Breast epithelium (tissue), 4 donors: ENCODE measurements around the gene AFAP1. TPM values are rescaled to one million over a fixed set of nuclear protein-coding genes. Genes with fewer than 3 reads are reported as not detected.

Experiments used
- DNase-seq, 2 donors: peaks; one replicate each; pipeline ENCODE4 v3.0.0-alpha.2; 2019; ENCODE audit warnings: low spot score in 2 of 2
- H3K27ac ChIP-seq, 2 donors: fragments of 200-600 bp; sonication (generic) in 1 of 2; one replicate each; pipeline ENCODE4 v1.5.1; 2016 to 2019; ENCODE audit warnings: mild to moderate bottlenecking in 1 of 2
- H3K27me3 ChIP-seq, 2 donors: fragments of 200-600 bp; sonication (generic) in 1 of 2; one replicate each; pipeline versions ENCODE4 v1.5.1 to v1.6.0; 2017 to 2019; ENCODE audit warnings: control low read depth in 1 of 2, mild to moderate bottlenecking in 1 of 2
- H3K36me3 ChIP-seq: fragments of 200-600 bp; one replicate; pipeline ENCODE4 v1.5.1; 2019
- H3K4me1 ChIP-seq, 2 donors: fragments of 200-600 bp; sonication (generic); one replicate each; pipeline ENCODE4 v1.5.1; 2016 to 2019; ENCODE audit warnings: control low read depth in 1 of 2
- H3K4me3 ChIP-seq, 3 donors: fragments of 200-600 bp; sonication (generic); 1 replicate in 2 of 3; 2 replicates in 1 of 3; pipeline ENCODE4 v1.5.1; 2016 to 2019; ENCODE audit warnings: mild to moderate bottlenecking in 3 of 3, moderate library complexity in 2 of 3
- H3K9me3 ChIP-seq, 2 donors: fragments of 200-600 bp; sonication (generic) in 1 of 2; one replicate each; pipeline ENCODE4 v1.5.1; 2016 to 2019; ENCODE audit warnings: control low read depth in 1 of 2
- POLR2A ChIP-seq: fragments of 450-650 bp; IDR thresholded peaks from one replicate; pipeline ENCODE4 v1.6.1; 2016; ENCODE audit warnings: antibody characterized with exemption, mild to moderate bottlenecking, moderate library complexity
- POLR2AphosphoS5 ChIP-seq, 3 donors: sonication (generic); formaldehyde crosslinking; IDR thresholded peaks; one replicate each; pipeline ENCODE4 v1.6.1; 2017; ENCODE audit warnings: antibody characterized with exemption in 3 of 3
- intact Hi-C: fragments of 100-400 bp; cut with DNase I; formaldehyde crosslinking; loops from one replicate; pipeline ENCODE4 v1.15.1; 2023; ENCODE audit warnings: low total_unique reads
- total RNA-seq, 3 donors: library from RNA; depleted of rRNA; stranded (reverse); fragments of >200 nt; gene quantifications; one replicate each; pipeline ENCODE4 v1.1.0, GENCODE V29; 2016
- TF ChIP-seq, protein P1 (sequence below), 3 donors: fragments of 450-650 bp; IDR thresholded peaks; one replicate each; pipeline ENCODE4 v1.5.1; 2016 to 2017; ENCODE audit warnings: antibody characterized with exemption in 3 of 3, mild to moderate bottlenecking in 3 of 3, moderate library complexity in 3 of 3

AFAP1 gene
- total RNA-seq, 3 donors from 2014 or later = 14.5 to 21.6 (median 16.6) TPM

DNA sequence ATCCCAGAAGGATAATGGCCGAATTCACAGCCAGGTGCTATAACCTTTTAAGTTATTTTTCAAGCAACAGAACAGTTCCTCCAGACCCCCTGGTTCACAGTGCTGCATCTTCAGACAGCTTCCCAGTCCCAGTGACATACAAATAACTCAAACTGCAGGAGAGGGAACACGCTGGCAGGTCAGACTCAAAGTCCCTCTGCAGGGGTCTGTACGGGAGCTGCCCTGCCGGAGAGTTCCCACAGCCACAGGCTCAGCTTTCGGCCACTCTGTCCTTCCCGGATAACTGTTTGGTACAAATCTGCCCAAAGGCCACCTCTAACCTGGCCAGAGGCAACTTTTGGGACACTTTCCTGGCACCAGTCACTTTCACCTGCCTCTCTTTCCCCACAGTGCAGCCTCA is 230.2 kb downstream of the AFAP1 start:
- DNase-seq = no peak
- intact Hi-C loops = loop anchor here (5.0 kb wide), 1 partner anchor 497 kb away; no protein-coding TSS in a partner anchor
- H3K27ac ChIP-seq = no peak overlapping the region
- no peaks in the 10 kb centered on the region for H3K27me3 ChIP-seq
- no peaks in the 10 kb centered on the region for H3K4me1 ChIP-seq
- H3K36me3 ChIP-seq = no peaks in the 10 kb centered on the region
- TF ChIP-seq POLR2A = no peak
- no peak for TF ChIP-seq POLR2AphosphoS5 (IDR thresholded peaks at IDR 0.05)
- TF ChIP-seq, protein P1, sequence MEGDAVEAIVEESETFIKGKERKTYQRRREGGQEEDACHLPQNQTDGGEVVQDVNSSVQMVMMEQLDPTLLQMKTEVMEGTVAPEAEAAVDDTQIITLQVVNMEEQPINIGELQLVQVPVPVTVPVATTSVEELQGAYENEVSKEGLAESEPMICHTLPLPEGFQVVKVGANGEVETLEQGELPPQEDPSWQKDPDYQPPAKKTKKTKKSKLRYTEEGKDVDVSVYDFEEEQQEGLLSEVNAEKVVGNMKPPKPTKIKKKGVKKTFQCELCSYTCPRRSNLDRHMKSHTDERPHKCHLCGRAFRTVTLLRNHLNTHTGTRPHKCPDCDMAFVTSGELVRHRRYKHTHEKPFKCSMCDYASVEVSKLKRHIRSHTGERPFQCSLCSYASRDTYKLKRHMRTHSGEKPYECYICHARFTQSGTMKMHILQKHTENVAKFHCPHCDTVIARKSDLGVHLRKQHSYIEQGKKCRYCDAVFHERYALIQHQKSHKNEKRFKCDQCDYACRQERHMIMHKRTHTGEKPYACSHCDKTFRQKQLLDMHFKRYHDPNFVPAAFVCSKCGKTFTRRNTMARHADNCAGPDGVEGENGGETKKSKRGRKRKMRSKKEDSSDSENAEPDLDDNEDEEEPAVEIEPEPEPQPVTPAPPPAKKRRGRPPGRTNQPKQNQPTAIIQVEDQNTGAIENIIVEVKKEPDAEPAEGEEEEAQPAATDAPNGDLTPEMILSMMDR (IDR thresholded peaks at IDR 0.05) = no peak
- H3K9me3 ChIP-seq = peaks cover 0 to 5% of the 10 kb centered on the region in 2 donors
- H3K4me3 ChIP-seq = no peak overlapping the region

DNA sequence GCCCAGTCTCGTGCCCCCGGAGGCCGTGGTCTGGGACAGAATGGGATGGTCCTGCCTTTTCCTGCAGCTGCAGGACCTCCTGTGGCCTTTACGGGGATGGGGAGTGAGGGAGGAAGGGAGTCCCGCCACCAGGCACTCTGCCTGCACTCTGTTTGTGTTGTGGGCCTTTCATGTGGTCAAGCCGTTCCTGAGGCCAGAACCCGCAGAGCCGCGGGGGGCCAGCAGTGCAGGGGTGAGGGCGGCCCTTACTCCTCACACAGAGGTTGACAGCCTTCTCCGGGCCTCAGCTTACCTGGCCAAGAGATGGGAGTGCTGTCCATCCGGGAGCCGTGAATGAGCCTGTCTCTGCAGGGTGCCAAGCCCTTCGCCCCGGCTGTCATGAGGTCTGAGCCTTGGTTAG is 230.7 kb downstream of the AFAP1 start:
- no peak for DNase-seq
- TF ChIP-seq POLR2A (no peak), POLR2AphosphoS5 (IDR thresholded peaks at IDR 0.05) (no peak)
- TF ChIP-seq, protein P1 (IDR thresholded peaks at IDR 0.05) = no peak
- Histone ChIP-seq H3K9me3 (peaks cover 0 to 2% of the 10 kb centered on the region in 2 donors), H3K27ac (no peak overlapping the region), H3K4me3 (no peak overlapping the region), H3K27me3 (no peaks in the 10 kb centered on the region), H3K4me1 (no peaks in the 10 kb centered on the region), H3K36me3 (no peaks in the 10 kb centered on the region)
- intact Hi-C loops = loop anchor here (5.0 kb wide), 1 partner anchor 497 kb away; no protein-coding TSS in a partner anchor

Other genes starting within 250 kb of the AFAP1 start
- gene ABLIM2, start 219.0 kb upstream of the AFAP1 start, total RNA-seq = 10 to 100 TPM in 1 of 3 donors, 1 to 10 TPM in 2; 4.8 to 11.5 (median 8.2) TPM